ENCODE data around the gene RPL3.
A peak's percentile ranks its signal among the peaks of the same experiment; 100 is the strongest.
"Not testable (repeated sequence)": the region's sequence is repeated elsewhere in the genome, so short reads cannot be mapped to it uniquely, and the experiment has no call there.

RPL3 gene

DNA sequence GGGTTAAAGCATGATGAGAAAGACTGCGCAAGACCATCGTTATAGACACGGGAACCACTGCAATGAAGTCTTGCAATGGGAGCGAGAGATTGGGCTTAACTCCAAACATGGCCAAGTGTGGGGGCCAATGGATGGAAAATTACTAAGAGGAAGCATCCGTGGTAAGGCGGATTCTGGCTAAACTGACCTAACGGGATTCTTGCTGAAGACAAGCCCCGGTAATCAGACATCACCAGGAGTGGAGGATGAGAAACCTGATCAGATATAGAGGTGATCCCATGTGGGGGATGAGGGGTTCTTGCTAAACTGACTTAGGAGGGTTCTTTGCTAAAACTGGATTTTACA is 24.6 kb upstream of the RPL3 start:
- FAIRE-seq (no peak), DNase-seq (ENCODE audit: insufficient read length, low spot score) (no peak)
- TF ChIP-seq POU2F2 (IDR thresholded peaks at IDR 0.05; ENCODE audit: low read depth, low read length) (no peak), TAF1 (IDR thresholded peaks at IDR 0.05; ENCODE audit: low read depth, low read length) (no peak), SPI1 (IDR thresholded peaks at IDR 0.05; ENCODE audit: low read depth, low read length) (no peak)

DNA sequence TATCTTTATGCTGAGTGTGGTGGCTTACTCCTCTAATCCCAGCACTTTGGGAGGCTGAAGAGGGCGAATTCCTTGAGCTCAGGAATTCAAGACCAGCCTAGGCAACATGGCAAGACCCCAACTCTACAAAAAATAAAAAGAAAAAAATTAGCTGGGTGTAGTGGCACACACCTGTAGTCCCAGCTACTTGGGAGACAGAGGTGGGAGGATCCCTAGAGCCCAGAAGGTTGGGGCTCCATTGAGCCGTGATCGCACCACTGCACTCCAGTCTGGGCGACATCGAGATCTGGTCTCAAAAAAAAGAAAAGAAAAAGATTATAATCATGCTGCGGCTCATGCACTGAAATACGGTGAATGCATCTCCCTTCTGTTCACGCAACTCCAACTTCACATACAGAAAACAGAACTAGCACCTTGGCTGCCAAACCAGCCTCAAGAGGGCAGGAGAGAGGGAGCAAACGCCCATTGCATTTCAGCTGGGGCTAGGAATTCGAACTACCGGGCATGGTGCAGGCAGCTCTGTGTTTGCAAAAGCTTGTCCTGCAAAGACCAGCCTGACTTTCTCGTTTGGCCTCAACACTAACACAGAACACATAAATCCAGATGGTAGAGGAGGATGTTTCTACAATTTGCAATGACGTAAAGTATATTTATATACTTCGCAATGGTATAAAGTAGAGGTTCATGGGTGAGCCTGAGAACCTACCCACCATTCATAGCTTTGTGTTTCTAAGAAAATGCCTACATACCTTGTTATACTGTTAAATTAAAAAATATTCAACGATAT is 24.0 kb upstream of the RPL3 start:
- TF ChIP-seq POU2F2 (IDR thresholded peaks at IDR 0.05; ENCODE audit: low read depth, low read length): no peak
- no peak for TF ChIP-seq TAF1 (IDR thresholded peaks at IDR 0.05; ENCODE audit: low read depth, low read length)
- TF ChIP-seq POLR2AphosphoS5 (IDR thresholded peaks at IDR 0.05; ENCODE audit: low read depth, low read length): no peak
- no peak for TF ChIP-seq POLR2A (IDR thresholded peaks at IDR 0.05; ENCODE audit: low read depth, low read length)
- no peak for TF ChIP-seq PAX5 (IDR thresholded peaks at IDR 0.05; ENCODE audit: insufficient read depth, low read length, severe bottlenecking)
- TF ChIP-seq SPI1 (IDR thresholded peaks at IDR 0.05; ENCODE audit: low read depth, low read length): no peak
- no peak for DNase-seq (ENCODE audit: insufficient read length, low spot score)

DNA sequence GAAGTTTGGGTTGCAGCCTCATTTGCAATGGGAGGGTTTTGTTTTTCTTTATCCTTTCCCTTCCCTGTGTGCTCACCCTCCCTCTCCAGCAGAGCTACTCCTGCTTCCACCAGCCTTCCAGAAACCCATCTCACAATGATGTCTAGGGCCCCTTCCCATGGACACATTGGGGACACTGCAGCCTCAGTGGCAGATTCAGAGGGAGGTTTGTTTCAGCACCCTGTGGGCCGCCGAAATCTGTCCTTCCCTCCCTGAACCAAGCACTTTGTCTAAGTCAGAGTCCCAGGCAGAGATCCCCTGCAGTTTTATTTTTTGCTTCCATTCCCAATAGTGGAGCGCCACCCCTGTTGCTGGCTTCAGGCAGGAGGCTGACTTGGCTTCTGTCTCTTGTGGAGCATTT is 21.8 kb upstream of the RPL3 start:
- TF ChIP-seq SPI1 (IDR thresholded peaks at IDR 0.05; ENCODE audit: low read depth, low read length): no peak
- TF ChIP-seq TAF1 (IDR thresholded peaks at IDR 0.05; ENCODE audit: low read depth, low read length): no peak
- TF ChIP-seq POLR2A (IDR thresholded peaks at IDR 0.05; ENCODE audit: low read depth, low read length): no peak
- no peak for TF ChIP-seq POLR2AphosphoS5 (IDR thresholded peaks at IDR 0.05; ENCODE audit: low read depth, low read length)
- TF ChIP-seq POU2F2 (IDR thresholded peaks at IDR 0.05; ENCODE audit: low read depth, low read length): no peak
- DNase-seq (ENCODE audit: insufficient read length, low spot score) (no peak), FAIRE-seq (no peak)

More for the DNA sequence above, 24.0 kb upstream of the RPL3 start:
- peak; percentile 95 for FAIRE-seq

DNA sequence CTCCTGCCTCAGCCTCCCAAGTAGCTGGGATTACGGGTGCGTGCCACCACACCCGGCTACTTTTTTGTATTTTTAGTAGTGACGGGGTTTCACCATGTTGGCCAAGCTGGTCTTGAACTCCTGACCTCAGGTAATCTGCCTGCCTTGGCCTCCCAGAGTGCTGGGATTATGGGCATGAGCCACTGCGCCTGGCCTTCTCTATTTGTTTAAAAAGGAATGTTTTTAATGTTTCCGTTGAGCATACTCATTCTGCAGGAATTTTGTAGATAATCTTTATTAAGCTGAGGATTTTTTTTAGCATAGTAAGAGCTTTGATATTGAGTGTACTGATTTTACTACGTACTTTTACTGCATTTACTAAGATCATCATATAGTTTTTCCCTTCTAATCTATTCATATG is 20.4 kb upstream of the RPL3 start:
- DNase-seq (ENCODE audit: insufficient read length, low spot score); FAIRE-seq: not testable (repeated sequence)

DNA sequence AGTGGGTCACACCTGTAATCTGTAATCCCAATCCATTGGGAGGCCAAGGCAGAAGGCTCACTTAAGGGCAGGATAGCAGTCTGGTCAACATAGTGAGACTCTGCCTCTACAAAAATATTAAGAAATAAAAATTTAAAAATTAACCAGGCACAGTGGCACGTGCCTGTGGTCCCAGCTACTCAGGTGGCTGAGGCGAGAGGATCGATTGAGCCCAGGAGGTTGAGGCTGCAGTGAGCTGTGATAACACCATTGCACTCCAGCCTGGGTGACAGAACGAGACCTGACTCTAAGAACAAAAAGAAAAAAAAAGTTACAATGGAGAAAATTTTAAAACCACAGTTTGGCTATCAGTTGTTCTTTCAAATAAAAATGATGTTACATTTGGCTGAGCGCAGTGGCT is 17.0 kb upstream of the RPL3 start:
- TF ChIP-seq PAX5 (IDR thresholded peaks at IDR 0.05; ENCODE audit: insufficient read depth, low read length, severe bottlenecking): no peak
- no peak for TF ChIP-seq POLR2A (IDR thresholded peaks at IDR 0.05; ENCODE audit: low read depth, low read length)
- no peak for TF ChIP-seq POU2F2 (IDR thresholded peaks at IDR 0.05; ENCODE audit: low read depth, low read length)
- no peak for TF ChIP-seq TAF1 (IDR thresholded peaks at IDR 0.05; ENCODE audit: low read depth, low read length)
- no peak for TF ChIP-seq SPI1 (IDR thresholded peaks at IDR 0.05; ENCODE audit: low read depth, low read length)
- TF ChIP-seq POLR2AphosphoS5 (IDR thresholded peaks at IDR 0.05; ENCODE audit: low read depth, low read length): no peak
- FAIRE-seq: no peak
- no peak for DNase-seq (ENCODE audit: insufficient read length, low spot score)

DNA sequence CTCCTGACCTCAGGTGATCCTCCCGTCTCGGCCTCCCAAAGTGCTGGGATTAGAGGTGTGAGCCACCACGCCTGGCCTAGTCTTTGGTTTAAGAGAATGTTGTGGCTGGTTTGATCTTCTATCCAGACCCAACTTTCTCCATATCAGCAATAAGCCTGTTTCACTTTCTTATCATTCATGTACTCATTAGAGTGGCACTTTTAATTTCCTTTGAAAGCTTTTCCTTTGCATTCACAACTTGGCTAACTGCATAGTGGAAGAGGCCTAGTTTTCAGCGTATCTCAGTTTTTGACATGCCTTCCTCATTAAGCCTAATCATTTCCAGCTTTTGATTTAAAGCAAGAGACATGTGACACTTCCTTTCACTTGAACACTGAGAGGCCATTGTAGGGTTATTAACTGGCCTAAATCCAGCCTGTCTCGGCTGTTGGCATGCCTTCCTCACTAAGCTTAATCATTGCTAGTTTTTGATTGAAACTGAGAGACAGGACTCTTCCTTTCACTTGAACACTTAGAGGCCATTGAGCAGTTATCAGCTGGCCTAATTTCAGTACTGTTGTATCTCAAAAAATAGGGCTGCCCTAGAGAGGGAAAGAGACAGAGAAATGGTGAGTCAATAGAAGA is 13.1 kb upstream of the RPL3 start:
- TF ChIP-seq POU2F2 (IDR thresholded peaks at IDR 0.05; ENCODE audit: low read depth, low read length): no peak
- no peak for TF ChIP-seq SPI1 (IDR thresholded peaks at IDR 0.05; ENCODE audit: low read depth, low read length)
- TF ChIP-seq POLR2AphosphoS5 (IDR thresholded peaks at IDR 0.05; ENCODE audit: low read depth, low read length): no peak
- DNase-seq (ENCODE audit: insufficient read length, low spot score): no peak
- FAIRE-seq: no peak

DNA sequence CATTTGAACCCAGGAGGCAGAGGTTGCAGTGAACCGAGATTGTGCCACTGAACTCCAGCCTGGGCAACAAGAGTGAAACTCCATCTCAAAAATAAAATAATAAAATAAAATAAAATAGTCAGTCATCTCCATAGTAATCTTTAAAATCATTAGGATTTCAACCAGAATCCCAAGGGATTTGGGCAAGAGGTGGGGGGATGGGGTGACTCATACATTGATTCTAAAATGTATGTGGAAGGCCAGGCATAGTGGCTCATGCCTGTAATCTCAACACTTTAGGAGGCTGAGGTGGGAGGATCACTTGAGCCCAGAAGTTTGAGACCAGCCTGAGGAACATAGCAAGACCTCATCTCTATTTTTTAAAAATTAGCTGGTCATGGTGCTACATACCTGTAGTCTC is 11.1 kb upstream of the RPL3 start:
- not testable (repeated sequence) for DNase-seq (ENCODE audit: insufficient read length, low spot score); FAIRE-seq

DNA sequence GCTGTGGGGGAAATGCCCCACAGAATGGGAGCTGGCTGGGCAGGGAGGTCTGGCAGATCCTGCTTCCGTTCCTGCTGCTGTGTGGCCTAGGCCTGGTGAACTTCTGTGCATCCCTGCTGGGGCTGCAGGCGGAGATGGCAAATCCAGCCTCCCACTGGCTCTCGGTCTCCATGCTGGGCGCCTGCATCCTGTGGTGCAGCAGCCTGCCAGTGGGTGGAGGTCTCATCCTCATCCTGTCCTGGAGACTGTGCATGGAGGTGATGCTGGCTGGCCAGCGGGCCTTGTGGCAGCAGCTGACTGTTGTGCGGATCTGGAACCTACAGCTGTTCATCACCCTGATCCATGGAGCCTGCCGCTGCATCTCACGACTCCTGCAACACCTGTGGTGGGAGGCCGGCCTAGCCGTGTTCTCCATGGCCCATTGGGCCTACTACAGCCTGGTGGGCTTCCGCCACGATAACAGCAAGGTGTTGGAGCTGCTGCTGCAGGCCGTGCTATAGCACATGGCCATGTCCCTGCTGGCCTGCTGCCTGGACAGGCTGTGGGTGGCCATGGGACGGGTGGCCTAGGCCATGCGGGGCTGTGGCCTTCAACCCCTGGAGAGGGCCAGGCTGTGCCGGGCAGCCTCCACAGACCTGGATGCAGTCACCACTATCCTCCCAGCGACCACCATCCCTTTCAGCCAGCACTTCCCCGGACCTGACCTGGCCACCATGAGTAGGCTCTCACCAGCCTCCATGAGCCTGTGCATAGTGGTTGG is 8.8 kb upstream of the RPL3 start:
- FAIRE-seq: no peak
- DNase-seq (ENCODE audit: insufficient read length, low spot score): no peak
- TF ChIP-seq POLR2A (IDR thresholded peaks at IDR 0.05; ENCODE audit: low read depth, low read length) (no peak), SPI1 (IDR thresholded peaks at IDR 0.05; ENCODE audit: low read depth, low read length) (no peak), POLR2AphosphoS5 (IDR thresholded peaks at IDR 0.05; ENCODE audit: low read depth, low read length) (no peak), PAX5 (IDR thresholded peaks at IDR 0.05; ENCODE audit: insufficient read depth, low read length, severe bottlenecking) (no peak), POU2F2 (IDR thresholded peaks at IDR 0.05; ENCODE audit: low read depth, low read length) (no peak), TAF1 (IDR thresholded peaks at IDR 0.05; ENCODE audit: low read depth, low read length) (no peak)

DNA sequence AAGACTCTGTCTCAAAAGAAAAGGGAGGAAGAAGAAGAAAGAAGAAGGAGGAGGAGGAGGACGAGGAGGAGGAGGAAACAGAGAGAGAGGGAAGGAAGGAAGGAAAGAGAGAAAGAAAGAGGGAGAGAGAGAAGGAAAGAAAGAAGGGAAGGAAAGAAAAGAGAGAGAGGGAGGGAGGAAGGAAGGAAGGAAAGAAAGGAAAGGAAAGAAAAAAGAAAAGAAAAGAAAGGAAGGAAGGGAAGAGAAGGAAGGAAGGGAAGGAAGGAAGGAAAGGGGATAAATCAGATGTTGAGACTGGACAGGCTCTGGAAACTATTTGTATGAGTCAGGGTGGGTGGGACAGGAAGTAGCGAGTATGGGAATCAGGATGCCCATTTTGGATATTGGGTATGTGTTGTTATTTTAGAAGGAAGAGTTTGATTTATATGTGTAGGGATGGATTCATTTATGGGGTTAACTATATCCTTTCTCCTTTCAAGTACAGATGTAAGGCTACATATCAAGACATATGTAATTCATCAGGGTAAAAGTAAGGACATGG is 6.0 kb upstream of the RPL3 start:
- FAIRE-seq (no peak), DNase-seq (ENCODE audit: insufficient read length, low spot score) (no peak)
- TF ChIP-seq SPI1 (IDR thresholded peaks at IDR 0.05; ENCODE audit: low read depth, low read length) (no peak), POU2F2 (IDR thresholded peaks at IDR 0.05; ENCODE audit: low read depth, low read length) (no peak)

DNA sequence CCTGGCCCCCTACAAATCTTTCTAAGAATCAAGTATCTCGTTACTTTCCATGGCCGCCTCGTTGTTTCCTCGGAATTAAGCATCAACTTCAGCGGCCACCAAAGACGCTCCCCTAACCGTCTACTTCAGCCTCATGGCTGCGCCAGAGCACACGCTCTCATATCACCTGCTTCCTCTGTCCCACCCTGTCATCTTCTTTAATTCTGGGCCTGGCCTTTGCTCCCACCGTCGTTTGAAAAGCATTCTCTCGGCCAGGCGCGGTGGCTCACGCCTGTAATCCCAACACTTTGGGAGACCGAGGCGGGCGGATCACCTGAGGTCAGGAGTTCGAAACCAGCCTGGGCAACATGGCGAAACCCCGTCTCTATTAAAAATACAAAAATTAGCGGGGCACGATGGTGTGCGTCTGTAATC is 1.2 kb upstream of the RPL3 start:
- DNase-seq (ENCODE audit: insufficient read length, low spot score); FAIRE-seq: not testable (repeated sequence)

Data from GM12891 (cell line).